B cell (primary cell): Measurements from ENCODE around the gene CCDC112. TPM values are rescaled to one million over a fixed set of nuclear protein-coding genes. Genes with fewer than 3 reads are reported as not detected.

Experiments used
- ATAC-seq: fragments of 200-7000 bp; cut with Tn5 transposase; one replicate; pipeline ENCODE4 v1.10.0; 2021; ENCODE audit warnings: low read depth, mild to moderate bottlenecking, moderate number of reproducible peaks, moderate library complexity
- CTCF ChIA-PET: fragments of 350-600 bp; sonication (Branson Sonifier 250); formaldehyde crosslinking; loops from one replicate; lab custom pipeline; 2021; ENCODE audit warnings: antibody characterized with exemption, inconsistent platforms; lab: Charles Lee
- POLR2A ChIA-PET: fragments of 350-600 bp; sonication (Branson Sonifier 250); formaldehyde crosslinking; loops from one replicate; lab custom pipeline; 2021; ENCODE audit warnings: antibody characterized with exemption; lab: Charles Lee
- DNase-seq: peaks from one replicate; pipeline ENCODE4 v3.0.0; 2013
- H2AFZ ChIP-seq: 2 replicates; pipeline ENCODE4 v1.6.1; 2012; ENCODE audit warnings: mild to moderate bottlenecking, low read depth, low read length; ENCODE audit not compliant: insufficient read depth, poor library complexity, severe bottlenecking
- H3K27ac ChIP-seq, 2 donors: 1 replicate in 1 of 2; 2 replicates in 1 of 2; pipeline ENCODE4 v1.5.1; 2012 to 2013; ENCODE audit warnings: low read length in 2 of 2, mild to moderate bottlenecking in 2 of 2, moderate library complexity in 1 of 2
- H3K27me3 ChIP-seq, 4 experiments: fragments of 200-600 bp in 1 of 4; sonication (generic) in 1 of 4; replicated peaks in 1 of 4; 1 replicate in 2 of 4; 2 replicates in 2 of 4; pipeline versions ENCODE4 v1.6.1 to v1.7.0; 2013 to 2016; ENCODE audit warnings: low read length in 3 of 4, mild to moderate bottlenecking in 2 of 4, mixed read lengths in 1 of 4, moderate library complexity in 1 of 4; ENCODE audit not compliant: insufficient read depth in 4 of 4, control insufficient read depth in 3 of 4; ENCODE audit errors: control extremely low read depth in 1 of 4
- H3K36me3 ChIP-seq, 2 experiments: replicated peaks in 1 of 2; 1 replicate in 1 of 2; 2 replicates in 1 of 2; pipeline versions ENCODE4 v1.6.1 to v1.7.1; 2013; ENCODE audit warnings: low read length in 1 of 2; ENCODE audit not compliant: insufficient read depth in 2 of 2, control insufficient read depth in 1 of 2; ENCODE audit errors: control extremely low read depth in 1 of 2, extremely low read depth in 1 of 2
- H3K4me1 ChIP-seq, 2 donors: fragments of 200-600 bp in 1 of 2; sonication (generic) in 1 of 2; 1 replicate in 1 of 2; 2 replicates in 1 of 2; pipeline versions ENCODE4 v1.5.1 to v1.6.1; 2013 to 2017; ENCODE audit warnings: low read length in 2 of 2; ENCODE audit not compliant: control insufficient read depth in 2 of 2, insufficient read depth in 2 of 2
- H3K4me2 ChIP-seq: replicated peaks from 2 replicates; pipeline ENCODE3; 2012; ENCODE audit warnings: mild to moderate bottlenecking, low read depth, low read length; ENCODE audit not compliant: poor library complexity, severe bottlenecking
- H3K4me3 ChIP-seq, 5 experiments: fragments of 200-600 bp in 1 of 5; sonication (generic) in 1 of 5; 1 replicate in 3 of 5; 2 replicates in 2 of 5; pipeline versions ENCODE4 v1.5.1 to v1.7.0; 2011 to 2016; ENCODE audit warnings: low read length in 4 of 5, mild to moderate bottlenecking in 4 of 5, low read depth in 2 of 5, control low read depth in 1 of 5, moderate library complexity in 1 of 5; ENCODE audit not compliant: insufficient read depth in 1 of 5; ENCODE audit errors: control extremely low read depth in 1 of 5, extremely low read depth in 1 of 5
- H3K79me2 ChIP-seq: fragments of 200-600 bp; sonication (generic); one replicate; pipeline ENCODE4 v1.6.0; 2016; ENCODE audit warnings: low read length; ENCODE audit not compliant: control insufficient read depth, insufficient read depth
- H3K9ac ChIP-seq: fragments of 200-600 bp; sonication (generic); 2 replicates; pipeline ENCODE4 v1.6.1; 2017; ENCODE audit warnings: mild to moderate bottlenecking, low read length, moderate library complexity
- H3K9me3 ChIP-seq, 3 donors: one replicate each; pipeline versions ENCODE4 v1.6.1 to v1.7.1; 2013; ENCODE audit warnings: low read length in 2 of 3; ENCODE audit not compliant: control insufficient read depth in 2 of 3, insufficient read depth in 1 of 3; ENCODE audit errors: control extremely low read depth in 1 of 3
- H4K20me1 ChIP-seq: 2 replicates; pipeline ENCODE4 v1.6.0; 2012; ENCODE audit warnings: mild to moderate bottlenecking, low read length; ENCODE audit not compliant: insufficient read depth, control insufficient read depth, poor library complexity, severe bottlenecking
- H3K27ac Mint-ChIP-seq: one replicate; pipeline ENCODE4 v1.8.0; 2021; ENCODE audit warnings: mixed read lengths
- H3K27me3 Mint-ChIP-seq: one replicate; pipeline ENCODE4 v1.8.0; 2021; ENCODE audit warnings: mixed read lengths
- H3K4me1 Mint-ChIP-seq: one replicate; pipeline ENCODE4 v1.8.0; 2021; ENCODE audit warnings: mixed read lengths
- H3K4me3 Mint-ChIP-seq: one replicate; pipeline ENCODE4 v1.8.0; 2021; ENCODE audit warnings: mixed read lengths
- H3K9me3 Mint-ChIP-seq: one replicate; pipeline ENCODE4 v1.8.0; 2022; ENCODE audit warnings: mixed read lengths; ENCODE audit not compliant: insufficient read depth
- CTCF ChIP-seq: fragments of 200-600 bp; IDR thresholded peaks from one replicate; pipeline ENCODE4 v1.8.0; 2022; ENCODE audit warnings: antibody characterized with exemption, mild to moderate bottlenecking
- EZH2 ChIP-seq: IDR thresholded peaks from 2 replicates; pipeline ENCODE4 v1.6.1; 2012; ENCODE audit warnings: borderline replicate concordance, low read depth, mild to moderate bottlenecking, moderate library complexity, low read length; ENCODE audit not compliant: insufficient read depth, poor library complexity, severe bottlenecking
- WGBS: methylation state at CpG from one replicate; pipeline ENCODE4 v1.1.5; 2013; ENCODE audit warnings: missing lambda C conversion rate; ENCODE audit not compliant: insufficient coverage; 5-methylcytosine and 5-hydroxymethylcytosine counted together
- intact Hi-C: fragments of 100-400 bp; cut with micrococcal nuclease; formaldehyde crosslinking; loops from one replicate; pipeline ENCODE4 v1.10.0; 2022
- polyA plus RNA-seq: library from polyadenylated mRNA; depleted of rRNA; stranded (reverse); fragments of >200 nt; gene quantifications from 2 replicates; pipeline ENCODE4 v1.2.3, GENCODE V29; 2012
- small RNA-seq: library from RNA; depleted of rRNA; stranded (forward); fragments of <200 nt; gene quantifications from one replicate; pipeline ENCODE3, GENCODE V24; 2012; ENCODE audit warnings: low replicate concordance, low read depth; ENCODE audit not compliant: insufficient read length
- total RNA-seq, 2 donors: library from RNA; stranded (reverse); fragments of 120-200 nt in 1 of 2; gene quantifications; 1 replicate in 1 of 2; 2 replicates in 1 of 2; pipeline versions ENCODE4 v1.2.3 to v1.2.4, GENCODE V29; 2013 to 2022

CCDC112 gene
- total and polyA plus RNA-seq, 2 donors (not counting 1 experiment from before 2014, with no cell fraction given): 3.7 to 9.6 TPM

DNA sequence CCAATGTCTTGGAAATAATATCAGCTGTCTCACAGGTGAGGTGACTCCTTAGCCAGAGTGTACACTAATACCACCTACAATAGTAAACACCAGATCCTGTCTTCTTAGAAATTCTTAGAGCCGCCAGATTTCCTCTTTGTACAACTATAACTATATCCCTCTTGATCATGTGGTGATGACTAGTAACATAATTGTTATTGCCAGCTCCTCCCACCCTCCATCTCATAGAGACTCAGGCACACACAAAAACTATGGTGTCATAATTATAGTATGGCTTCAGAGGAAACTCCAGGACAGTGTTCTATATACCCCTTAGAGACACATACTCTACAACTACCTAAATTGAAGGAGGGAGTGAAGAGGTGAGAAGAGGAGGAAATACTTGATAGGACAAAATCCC, 66.8 kb downstream of the CCDC112 start:
- peaks cover 0 to 55% of the 10 kb centered on the region in 2 experiments for H3K36me3 ChIP-seq
- ATAC-seq (no peak), DNase-seq (no peak)
- ChIA-PET POLR2A (no interaction called here), CTCF (no interaction called here)
- Mint-ChIP-seq H3K27me3 (no peaks in the 10 kb centered on the region), H3K27ac (no peak overlapping the region), H3K9me3 (no peaks in the 10 kb centered on the region), H3K4me3 (no peak overlapping the region), H3K4me1 (peaks cover 14% of the 10 kb centered on the region)
- no peak overlapping the region for H3K27ac ChIP-seq
- no peaks in the 10 kb centered on the region for H3K27me3 ChIP-seq
- H3K4me1 ChIP-seq: peaks cover under 1 to 3% of the 10 kb centered on the region in 2 donors
- intact Hi-C loops: no loop called here
- H3K79me2 ChIP-seq: no peaks in the 10 kb centered on the region
- H3K4me3 ChIP-seq: no peak overlapping the region
- WGBS: no CpG with 5 or more reads among the region's 1 CpG
- H4K20me1 ChIP-seq: no peaks in the 10 kb centered on the region
- H3K9ac ChIP-seq: no peak overlapping the region
- no peak overlapping the region for H3K4me2 ChIP-seq
- H2AFZ ChIP-seq: no peak overlapping the region
- TF ChIP-seq EZH2 (no peak), CTCF (no peak)
- no peaks in the 10 kb centered on the region for H3K9me3 ChIP-seq

DNA sequence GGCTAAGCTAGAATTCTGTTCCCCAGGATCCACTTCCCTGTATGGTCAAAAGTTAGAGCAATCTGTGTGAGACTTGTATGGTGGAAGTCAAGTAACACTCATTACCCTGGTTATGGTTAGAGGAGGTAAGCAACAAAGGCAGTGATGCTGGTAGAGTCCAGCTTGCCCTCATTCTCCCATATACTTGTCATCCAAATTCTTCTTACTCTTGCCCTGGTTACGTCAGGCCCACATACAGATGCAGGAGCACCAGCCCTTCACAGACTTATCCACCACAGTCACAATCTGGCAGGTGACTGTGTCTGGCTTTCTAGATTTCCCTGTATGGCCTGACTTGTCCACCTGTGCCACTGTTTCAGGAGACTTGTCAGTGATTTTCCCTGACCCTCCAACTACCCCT, 69.2 kb downstream of the CCDC112 start:
- 100% methylated on average over 1 of the region's 1 CpG for WGBS

More for the DNA sequence above, 69.2 kb downstream of the CCDC112 start:
- Mint-ChIP-seq H3K4me3 (no peak overlapping the region), H3K9me3 (no peaks in the 10 kb centered on the region), H3K27me3 (no peaks in the 10 kb centered on the region), H3K4me1 (peaks cover 17% of the 10 kb centered on the region), H3K27ac (no peak overlapping the region)
- Histone ChIP-seq H3K27me3 (no peaks in the 10 kb centered on the region), H3K9ac (no peak overlapping the region), H3K4me2 (no peak overlapping the region), H3K79me2 (no peaks in the 10 kb centered on the region), H3K27ac (no peak overlapping the region), H2AFZ (no peak overlapping the region), H3K9me3 (no peaks in the 10 kb centered on the region), H3K36me3 (peaks cover 3 to 60% of the 10 kb centered on the region in 2 experiments), H3K4me3 (no peak overlapping the region), H4K20me1 (no peaks in the 10 kb centered on the region), H3K4me1 (peaks cover 5 to 6% of the 10 kb centered on the region in 2 donors)
- CTCF ChIA-PET: interaction anchor here (0.5 kb wide), 1 partner anchor 717 kb away, joined by 3 read pairs; no protein-coding TSS in a partner anchor
- DNase-seq: no peak
- TF ChIP-seq EZH2: no peak
- no peak for TF ChIP-seq CTCF
- POLR2A ChIA-PET: no interaction called here
- no peak for ATAC-seq
- intact Hi-C loops: no loop called here

Small RNA genes within 50 kb of the gene (small RNA-seq; reads per million reads assigned to genes)
- gene HMGN1P15: not detected

Other genes with a start within 250 kb of the CCDC112 start
- 0.39 and 1.6 TPM in 2 replicates for gene TRIM36, start 126.7 kb downstream of the CCDC112 start, total RNA-seq
- gene TRIM36, start 126.7 kb downstream of the CCDC112 start, polyA plus RNA-seq: 0.06 and 0.22 TPM in 2 replicates
- 63.4 and 64.8 TPM in 2 replicates for gene PGGT1B, start 33.8 kb downstream of the CCDC112 start, total RNA-seq
- gene PGGT1B, start 33.8 kb downstream of the CCDC112 start, polyA plus RNA-seq: 3.8 and 4.0 TPM in 2 replicates
- 18.2 and 18.7 TPM in 2 replicates for gene FEM1C, start 248.1 kb upstream of the CCDC112 start, total RNA-seq
- 14.9 and 33.9 TPM in 2 replicates for gene FEM1C, start 248.1 kb upstream of the CCDC112 start, polyA plus RNA-seq